ENCODE measurements around the gene ZNF296. TPM values are rescaled to one million over a fixed set of nuclear protein-coding genes. Genes with fewer than 3 reads are reported as not detected.

Gene ZNF296
- total RNA-seq, 1 experiment from 2014 or later, result 9.2 TPM

- no TSS peak for BruUV-seq (replicated peaks)
- Histone ChIP-seq H3K9me3 (ENCODE audit: control insufficient read depth in 1 of 2, insufficient read depth in 1 of 2, low read depth in 1 of 2, low read length in 2 of 2) (no peaks in the 10 kb centered on the region), H3K27ac (ENCODE audit: low read depth, low read length) (no peak overlapping the region), H3K36me3 (ENCODE audit: control insufficient read depth in 1 of 2, insufficient read depth in 2 of 2, low read length in 2 of 2) (peaks cover 21 to 30% of the 10 kb centered on the region in 2 experiments; a peak in 3 of 4 replicates), H2AFZ (ENCODE audit: low read depth, low read length, poor library complexity, severe bottlenecking) (no peak overlapping the region), H3K9me2 (ENCODE audit: insufficient read depth) (no peaks in the 10 kb centered on the region), H3K9ac (ENCODE audit: low read length) (no peak overlapping the region), H3K4me3 (replicated peaks in 1 of 2; ENCODE audit: low read depth in 1 of 2, low read length in 2 of 2) (no peak overlapping the region), H4K20me1 (ENCODE audit: insufficient read depth) (no peaks in the 10 kb centered on the region), H3K79me2 (ENCODE audit: insufficient read depth, low read length) (peaks cover 6% of the 10 kb centered on the region; the same call in 1 of the 2 replicates), H3K4me2 (ENCODE audit: low read length) (no peak overlapping the region), H3K4me1 (ENCODE audit: control insufficient read depth in 1 of 2, insufficient read depth in 2 of 2, low read length in 2 of 2) (peaks cover 0 to 2% of the 10 kb centered on the region in 2 experiments; a peak in 1 of 4 replicates), H3K27me3 (ENCODE audit: insufficient read depth, low read length) (no peaks in the 10 kb centered on the region)
- POLR2A ChIA-PET, result no interaction called here
- ATAC-seq (no peak), DNase-seq (ENCODE audit: low read depth, low spot score) (no peak)
- intact Hi-C loops (cut with micrococcal nuclease), result no loop called here
- RAD21 ChIA-PET (ENCODE audit: low non-redundant PET in 1 of 2, low total read pairs in 2 of 2, uncharacterized antibody in 2 of 2, unreplicated experiment in 2 of 2), result no interaction called here
- CTCF ChIA-PET, result no interaction called here
- TF ChIP-seq ELF1 (IDR thresholded peaks at IDR 0.05; ENCODE audit: borderline replicate concordance, low read depth) (no peak), ZNF274 (IDR thresholded peaks at IDR 0.05; ENCODE audit: low read depth, low read length) (no peak), CTCF (IDR thresholded peaks at IDR 0.05 in 2 of 3, conservative IDR thresholded peaks at IDR 0.05 in 1 of 3; ENCODE audit: borderline replicate concordance in 1 of 3, insufficient read depth in 1 of 3, low read depth in 2 of 3, low read length in 2 of 3) (no peak), FOSL1 (IDR thresholded peaks at IDR 0.05; ENCODE audit: low read depth) (no peak), CBX3 (IDR thresholded peaks at IDR 0.05; ENCODE audit: low read depth) (no peak)
Measured at GRCh38 chr19:45068041-45068440, 8.2 kb downstream of the ZNF296 start.

- no TSS peak for BruUV-seq (replicated peaks)
- Histone ChIP-seq H3K9me2 (ENCODE audit: insufficient read depth) (no peaks in the 10 kb centered on the region), H3K4me3 (replicated peaks in 1 of 2; ENCODE audit: low read depth in 1 of 2, low read length in 2 of 2) (no peak overlapping the region), H3K36me3 (ENCODE audit: control insufficient read depth in 1 of 2, insufficient read depth in 2 of 2, low read length in 2 of 2) (peaks cover 27 to 35% of the 10 kb centered on the region in 2 experiments; a peak in 3 of 4 replicates), H3K9me3 (ENCODE audit: control insufficient read depth in 1 of 2, insufficient read depth in 1 of 2, low read depth in 1 of 2, low read length in 2 of 2) (no peaks in the 10 kb centered on the region), H2AFZ (ENCODE audit: low read depth, low read length, poor library complexity, severe bottlenecking) (no peak overlapping the region), H3K4me2 (ENCODE audit: low read length) (no peak overlapping the region), H4K20me1 (ENCODE audit: insufficient read depth) (no peaks in the 10 kb centered on the region), H3K27ac (ENCODE audit: low read depth, low read length) (no peak overlapping the region; the same call in 1 of the 2 replicates), H3K9ac (ENCODE audit: low read length) (no peak overlapping the region), H3K27me3 (ENCODE audit: insufficient read depth, low read length) (no peaks in the 10 kb centered on the region), H3K79me2 (ENCODE audit: insufficient read depth, low read length) (peaks cover 6% of the 10 kb centered on the region; the same call in 1 of the 2 replicates), H3K4me1 (ENCODE audit: control insufficient read depth in 1 of 2, insufficient read depth in 2 of 2, low read length in 2 of 2) (peaks cover 0 to 2% of the 10 kb centered on the region in 2 experiments; a peak in 1 of 4 replicates)
- ChIA-PET POLR2A (no interaction called here), CTCF (no interaction called here), RAD21 (ENCODE audit: low non-redundant PET in 1 of 2, low total read pairs in 2 of 2, uncharacterized antibody in 2 of 2, unreplicated experiment in 2 of 2) (no interaction called here)
- TF ChIP-seq POLR2AphosphoS5 (IDR thresholded peaks at IDR 0.05; ENCODE audit: low read depth, low read length) (no peak), CTCF (IDR thresholded peaks at IDR 0.05 in 2 of 3, conservative IDR thresholded peaks at IDR 0.05 in 1 of 3; ENCODE audit: borderline replicate concordance in 1 of 3, insufficient read depth in 1 of 3, low read depth in 2 of 3, low read length in 2 of 3) (no peak), RAD21 (IDR thresholded peaks at IDR 0.05; ENCODE audit: low read depth) (no peak), ELF1 (IDR thresholded peaks at IDR 0.05; ENCODE audit: borderline replicate concordance, low read depth) (no peak), ZFX (IDR thresholded peaks at IDR 0.05) (no peak), JUND (IDR thresholded peaks at IDR 0.05) (no peak), EGR1 (IDR thresholded peaks at IDR 0.05; ENCODE audit: low read depth) (no peak)
- DNase-seq (ENCODE audit: low read depth, low spot score) (no peak), ATAC-seq (no peak)
- intact Hi-C loops (cut with micrococcal nuclease), result no loop called here
Measured at GRCh38 chr19:45066921-45067661, 9.2 kb downstream of the ZNF296 start.

All from HCT116 (cell line).